ENCODE data around the gene HES6.

Gene HES6

DNA sequence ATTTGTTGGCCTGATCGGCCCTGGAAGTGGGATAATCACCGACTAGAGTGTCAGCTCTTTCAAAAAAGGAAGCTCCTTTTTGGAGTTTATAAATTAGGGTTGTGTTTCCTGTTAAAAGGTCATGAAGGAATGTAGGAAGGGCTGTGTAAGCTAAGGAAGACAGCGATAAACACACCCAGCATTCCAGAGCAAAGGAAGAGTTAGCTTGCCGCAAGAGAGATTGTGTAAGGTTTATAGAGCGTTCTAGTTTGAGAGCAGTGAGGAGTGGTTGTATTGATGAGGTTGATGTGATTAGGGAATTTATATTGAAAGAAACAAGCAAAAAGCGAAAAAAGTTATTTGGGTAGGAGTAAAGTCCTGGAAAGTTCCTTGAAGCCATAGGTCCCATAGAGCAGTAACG, 32.8 kb downstream of the HES6 start:
- H3K36me3 ChIP-seq (ENCODE audit: control insufficient read depth, insufficient read depth, low read length) = no peaks in the 10 kb centered on the region
- H3K4me3 ChIP-seq (ENCODE audit: low read depth, low read length) = no peak overlapping the region
- H3K4me1 ChIP-seq (ENCODE audit: control insufficient read depth, insufficient read depth, low read length) = peaks cover 7% of the 10 kb centered on the region; the same call in 1 of the 2 replicates
- H3K27ac ChIP-seq (ENCODE audit: low read depth, low read length) = no peak overlapping the region
- H3K9me3 ChIP-seq (ENCODE audit: control insufficient read depth, insufficient read depth, low read depth, low read length) = peaks cover 4% of the 10 kb centered on the region; the same call in 1 of the 2 replicates
- no peak overlapping the region for H3K9ac ChIP-seq (ENCODE audit: low read length)
- peaks cover 39% of the 10 kb centered on the region; the same call in 1 of the 2 replicates for H3K27me3 ChIP-seq (ENCODE audit: control insufficient read depth, insufficient read depth, low read length)

DNA sequence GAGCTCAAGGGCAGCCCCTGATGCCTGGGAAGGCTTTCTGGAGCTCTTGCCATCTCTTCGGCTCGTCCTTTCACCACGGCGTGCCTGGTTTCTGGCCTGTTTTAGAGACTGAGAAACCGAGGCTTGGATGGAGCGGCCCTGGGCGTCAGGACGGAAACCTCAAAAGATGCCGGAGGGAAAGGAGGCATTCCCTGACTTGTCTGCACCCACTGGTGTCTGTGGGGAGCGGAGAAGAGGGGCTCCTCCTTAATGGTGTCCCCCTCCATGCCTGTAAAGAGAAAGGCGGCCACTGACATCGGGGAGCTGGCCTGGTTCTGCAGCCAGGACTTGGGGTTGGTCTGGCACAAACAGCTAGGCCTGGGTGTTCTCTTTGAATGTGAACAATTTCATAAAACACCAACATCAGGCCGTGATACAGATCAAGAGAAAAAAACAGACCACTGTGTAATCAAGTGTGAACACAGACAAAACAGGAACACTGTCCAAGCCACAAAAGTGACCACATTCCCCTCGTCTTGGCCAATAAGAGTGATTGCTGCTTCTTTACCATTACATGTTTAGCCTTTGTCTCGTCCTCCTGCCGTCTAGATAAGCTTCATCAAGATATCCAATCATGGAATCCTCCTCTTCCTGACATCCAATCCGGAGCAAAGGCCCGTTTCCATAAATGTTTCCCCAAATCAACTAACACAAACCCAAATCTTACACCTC, 35.7 kb downstream of the HES6 start:
- Histone ChIP-seq H3K4me1 (ENCODE audit: control insufficient read depth, insufficient read depth, low read length) (peaks cover 8% of the 10 kb centered on the region; the same call in 1 of the 2 replicates), H3K36me3 (ENCODE audit: control insufficient read depth, insufficient read depth, low read length) (no peaks in the 10 kb centered on the region), H3K27me3 (ENCODE audit: control insufficient read depth, insufficient read depth, low read length) (peaks cover 17% of the 10 kb centered on the region; the same call in 1 of the 2 replicates), H3K9ac (ENCODE audit: low read length) (peak overlapping the region; percentile 73), H3K4me3 (ENCODE audit: low read depth, low read length) (peak overlapping the region; percentile 75), H3K9me3 (ENCODE audit: control insufficient read depth, insufficient read depth, low read depth, low read length) (peaks cover 4% of the 10 kb centered on the region; the same call in 1 of the 2 replicates), H3K27ac (ENCODE audit: low read depth, low read length) (peak overlapping the region; percentile 78; the same call in 1 of the 2 replicates)

DNA sequence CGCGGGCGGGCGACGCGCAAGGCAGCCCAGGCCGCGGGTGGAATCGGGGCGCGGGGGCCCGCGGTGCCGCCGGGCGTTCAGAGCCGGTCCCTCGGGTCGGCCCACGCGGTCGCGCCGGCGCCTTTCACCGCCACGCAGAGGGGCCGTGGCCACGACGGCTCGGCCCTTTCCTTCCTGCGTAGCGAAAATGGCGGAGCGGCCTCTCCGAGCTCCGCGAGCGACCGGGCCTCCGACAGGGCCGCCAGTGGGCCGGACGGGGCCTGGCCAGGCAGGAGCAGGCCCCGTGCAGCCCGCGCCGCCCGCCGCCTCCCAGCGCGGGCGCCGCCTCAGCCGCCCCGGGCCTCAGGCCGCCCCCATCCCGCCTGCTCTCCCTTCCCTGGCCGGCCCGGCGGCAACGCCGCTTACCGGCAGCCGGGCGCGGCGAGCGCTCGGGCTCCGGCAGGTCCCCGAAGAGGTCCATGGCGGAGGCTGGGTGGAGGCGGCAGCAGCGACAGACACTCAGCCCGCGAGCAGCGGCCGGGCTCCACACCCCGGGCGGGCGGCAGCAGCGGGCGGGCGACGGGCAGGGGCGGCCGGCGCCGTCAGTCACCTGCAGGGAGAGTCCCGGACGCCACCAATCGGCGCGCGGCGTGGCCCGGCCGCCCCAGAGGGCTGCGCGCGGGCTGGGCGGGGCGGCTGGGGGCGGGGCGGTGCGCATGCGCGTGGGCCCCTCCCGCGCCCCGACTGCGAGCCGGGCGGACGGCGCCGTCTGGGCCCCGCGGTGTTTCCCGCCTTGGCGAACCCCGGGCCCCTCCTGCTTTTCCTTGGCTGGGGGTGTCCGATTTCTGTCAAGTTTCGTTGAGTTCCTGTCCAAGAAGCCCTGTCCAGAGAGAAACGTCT, 36.5 kb downstream of the HES6 start, which contains the start of gene ILKAP:
ILKAP (minus strand) TSS at position 602 of the 879 bp plus-strand sequence; CDS start at position 460, 142 bp downstream.
- Histone ChIP-seq H3K27ac (ENCODE audit: low read depth, low read length) (peak within 1 kb of the TSS; percentile 78; the same call in 1 of the 2 replicates), H3K27me3 (ENCODE audit: control insufficient read depth, insufficient read depth, low read length) (peaks cover 9% of the 10 kb centered on the region; the same call in 1 of the 2 replicates), H3K4me3 (ENCODE audit: low read depth, low read length) (peak within 1 kb of the TSS; percentile 75), H3K9me3 (ENCODE audit: control insufficient read depth, insufficient read depth, low read depth, low read length) (peaks cover 4% of the 10 kb centered on the region; the same call in 1 of the 2 replicates), H3K9ac (ENCODE audit: low read length) (peak within 1 kb of the TSS; percentile 91), H3K36me3 (ENCODE audit: control insufficient read depth, insufficient read depth, low read length) (no peaks in the 10 kb centered on the region), H3K4me1 (ENCODE audit: control insufficient read depth, insufficient read depth, low read length) (peaks cover 8% of the 10 kb centered on the region; the same call in 1 of the 2 replicates)

DNA sequence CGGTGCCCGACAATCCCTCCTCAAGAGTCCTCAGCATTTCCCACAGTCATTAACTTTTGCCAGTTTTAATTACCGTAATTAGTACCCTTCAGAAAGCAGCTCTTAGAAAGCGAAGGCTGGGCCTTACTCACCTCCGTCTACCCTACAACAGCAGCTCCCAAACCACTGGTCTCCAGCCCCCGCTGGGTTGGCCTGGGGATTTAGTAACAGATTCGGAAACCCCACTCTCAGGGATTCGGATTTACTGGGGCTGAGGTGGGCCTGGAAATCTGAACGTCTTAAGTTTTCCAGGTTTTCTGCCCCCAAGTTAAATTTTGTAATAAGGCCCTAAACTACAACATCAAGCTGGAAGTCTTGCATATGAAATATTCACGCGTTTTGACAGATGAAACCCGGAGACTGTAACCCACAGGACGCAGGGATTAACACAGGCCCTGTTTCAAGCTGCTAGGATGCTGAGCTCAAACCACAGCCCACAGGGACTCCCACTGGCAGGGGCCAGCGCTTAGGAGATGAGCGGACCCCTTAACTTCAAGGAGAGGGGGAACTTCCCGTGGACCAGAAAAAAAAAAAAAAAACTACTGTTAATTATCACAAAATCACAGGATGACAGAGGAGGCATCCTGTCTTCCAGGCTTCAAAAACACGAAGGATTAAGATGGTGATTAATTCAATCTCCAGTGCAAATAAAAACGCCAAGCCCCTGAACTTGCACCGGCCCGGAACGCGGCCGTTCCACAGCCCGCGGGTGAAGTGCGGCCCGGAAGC, 37.3 kb downstream of the HES6 start:
- peak overlapping the region; percentile 60; the same call in 1 of the 2 replicates for H3K27ac ChIP-seq (ENCODE audit: low read depth, low read length)
- peaks cover 4% of the 10 kb centered on the region; the same call in 1 of the 2 replicates for H3K9me3 ChIP-seq (ENCODE audit: control insufficient read depth, insufficient read depth, low read depth, low read length)
- H3K9ac ChIP-seq (ENCODE audit: low read length) = peak overlapping the region; percentile 91
- H3K4me1 ChIP-seq (ENCODE audit: control insufficient read depth, insufficient read depth, low read length) = peaks cover 8% of the 10 kb centered on the region; the same call in 1 of the 2 replicates
- H3K4me3 ChIP-seq (ENCODE audit: low read depth, low read length) = peak overlapping the region; percentile 69
- H3K36me3 ChIP-seq (ENCODE audit: control insufficient read depth, insufficient read depth, low read length) = no peaks in the 10 kb centered on the region
- peaks cover 3% of the 10 kb centered on the region; the same call in 1 of the 2 replicates for H3K27me3 ChIP-seq (ENCODE audit: control insufficient read depth, insufficient read depth, low read length)

DNA sequence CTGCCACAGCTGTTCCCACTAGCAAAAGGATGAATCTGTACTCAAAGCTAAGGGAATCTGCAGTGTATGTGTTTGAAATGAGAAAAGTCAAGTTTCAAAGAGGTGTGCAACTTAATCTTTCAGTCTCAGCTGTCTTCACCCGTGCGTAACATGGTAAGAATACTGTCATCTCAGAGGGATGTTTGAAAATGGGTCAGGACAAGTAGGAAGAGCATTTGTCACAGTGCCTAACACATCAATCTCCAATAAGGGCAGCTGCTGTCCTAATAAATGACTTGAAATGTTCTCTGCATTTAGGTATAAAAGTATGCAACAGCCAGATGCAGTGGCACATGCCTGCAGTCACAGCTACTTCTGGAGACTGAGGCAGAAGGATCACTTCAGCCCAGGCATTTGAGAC, 49.4 kb downstream of the HES6 start:
- H3K9ac ChIP-seq (ENCODE audit: low read length) = no peak overlapping the region
- peaks cover 78% of the 10 kb centered on the region for H3K36me3 ChIP-seq (ENCODE audit: control insufficient read depth, insufficient read depth, low read length)
- no peaks in the 10 kb centered on the region for H3K9me3 ChIP-seq (ENCODE audit: control insufficient read depth, insufficient read depth, low read depth, low read length)
- H3K4me1 ChIP-seq (ENCODE audit: control insufficient read depth, insufficient read depth, low read length) = no peaks in the 10 kb centered on the region
- no peak overlapping the region for H3K27ac ChIP-seq (ENCODE audit: low read depth, low read length)
- H3K4me3 ChIP-seq (ENCODE audit: low read depth, low read length) = no peak overlapping the region
- no peaks in the 10 kb centered on the region for H3K27me3 ChIP-seq (ENCODE audit: control insufficient read depth, insufficient read depth, low read length)

Data from HUES6 (cell line).